ENCODE measurements around the gene EFCAB7. TPM values are rescaled to one million over a fixed set of nuclear protein-coding genes. Genes with fewer than 3 reads are reported as not detected.
A peak's percentile ranks its signal among the peaks of the same experiment; 100 is the strongest.

The EFCAB7 gene
- total RNA-seq, 1 experiment from 2014 or later: 3.0 TPM

DNA sequence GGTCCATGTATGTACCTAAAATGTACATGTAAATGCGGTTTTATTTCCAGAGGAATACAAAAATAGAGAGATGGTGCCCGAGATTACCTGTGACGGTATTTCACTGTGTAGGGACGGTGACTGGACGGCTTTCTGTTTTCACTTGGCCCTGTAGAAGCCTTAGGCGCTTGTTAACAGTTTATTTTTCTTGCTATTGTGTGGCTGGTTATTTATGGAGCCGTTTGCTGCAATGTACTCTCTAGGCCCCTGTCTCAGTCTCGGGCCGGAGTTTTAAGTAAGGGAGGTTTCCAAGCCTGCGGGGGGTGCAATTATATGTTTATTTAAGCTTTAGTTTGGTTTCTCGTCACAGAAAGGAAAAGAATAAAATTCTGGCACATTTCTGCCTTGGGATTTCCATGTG lies 413 bp downstream of the EFCAB7 start:
- Mint-ChIP-seq H3K27ac (peak overlapping the region; percentile 99; a peak in 6 of 7 replicates), H3K4me3 (peak overlapping the region; percentile 97), H3K36me3 (ENCODE audit: insufficient read depth in 1 of 3, low read depth in 3 of 3) (no peaks in the 10 kb centered on the region), H3K4me1 (peaks cover 15 to 21% of the 10 kb centered on the region in 2 experiments), H3K9me3 (no peaks in the 10 kb centered on the region), H3K27me3 (ENCODE audit: low read depth) (no peaks in the 10 kb centered on the region)
- Histone ChIP-seq H2BK15ac (ENCODE audit: low read depth, low read length) (no peak overlapping the region), H2AK5ac (ENCODE audit: insufficient read length, low read length) (no peak overlapping the region), H4K8ac (replicated peaks; ENCODE audit: insufficient read length, low read depth, low read length) (no peak overlapping the region), H3K79me2 (ENCODE audit: insufficient read depth, low read length) (no peaks in the 10 kb centered on the region), H2AFZ (ENCODE audit: low read length) (peak overlapping the region; percentile 97), H4K5ac (ENCODE audit: insufficient read length, low read depth, low read length) (no peak overlapping the region), H3K4me2 (ENCODE audit: insufficient read depth, insufficient read length, low read length) (peak overlapping the region; percentile 79), H4K91ac (ENCODE audit: insufficient read length, low read depth, low read length) (no peak overlapping the region), H2BK20ac (ENCODE audit: low read depth, low read length, poor library complexity, severe bottlenecking) (no peak overlapping the region), H3K27ac (ENCODE audit: insufficient read length, low read depth, low read length) (peak overlapping the region; percentile 66), H3K4me1 (ENCODE audit: insufficient read depth, low read length) (no peaks in the 10 kb centered on the region), H3K23me2 (ENCODE audit: insufficient read length, low read depth, low read length, poor library complexity, severe bottlenecking) (peaks cover 4% of the 10 kb centered on the region), H3K4ac (ENCODE audit: low read depth, low read length) (no peak overlapping the region), H3K9ac (ENCODE audit: extremely low read depth, insufficient read length, low read length) (peak overlapping the region; percentile 71), H3K18ac (ENCODE audit: insufficient read length, low read depth, low read length) (no peak overlapping the region), H2BK12ac (ENCODE audit: insufficient read length, low read depth, low read length) (no peak overlapping the region), H3K23ac (ENCODE audit: insufficient read length, low read depth, low read length) (no peak overlapping the region), H4K20me1 (ENCODE audit: control insufficient read depth, insufficient read depth, insufficient read length) (no peaks in the 10 kb centered on the region), H2BK5ac (ENCODE audit: insufficient read length, low read length) (no peak overlapping the region), H3K27me3 (ENCODE audit: insufficient read depth, low read length) (no peaks in the 10 kb centered on the region), H2BK120ac (ENCODE audit: low read depth, low read length, poor library complexity, severe bottlenecking) (no peak overlapping the region), H3K14ac (ENCODE audit: insufficient read depth, low read length) (no peak overlapping the region), H3T11ph (ENCODE audit: low read length) (no peak overlapping the region), H3K56ac (ENCODE audit: insufficient read length, low read depth, low read length) (no peak overlapping the region), H3K9me3 (ENCODE audit: control insufficient read depth, low read depth, low read length) (no peaks in the 10 kb centered on the region), H3K79me1 (ENCODE audit: insufficient read depth, low read depth, low read length, poor library complexity, severe bottlenecking) (no peaks in the 10 kb centered on the region)
- DNase-seq: no peak
- no CpG with 5 or more reads among the region's 11 CpGs for WGBS (ENCODE audit: extremely low coverage, insufficient read length, low lambda C conversion rate)
- TF ChIP-seq, protein P1, sequence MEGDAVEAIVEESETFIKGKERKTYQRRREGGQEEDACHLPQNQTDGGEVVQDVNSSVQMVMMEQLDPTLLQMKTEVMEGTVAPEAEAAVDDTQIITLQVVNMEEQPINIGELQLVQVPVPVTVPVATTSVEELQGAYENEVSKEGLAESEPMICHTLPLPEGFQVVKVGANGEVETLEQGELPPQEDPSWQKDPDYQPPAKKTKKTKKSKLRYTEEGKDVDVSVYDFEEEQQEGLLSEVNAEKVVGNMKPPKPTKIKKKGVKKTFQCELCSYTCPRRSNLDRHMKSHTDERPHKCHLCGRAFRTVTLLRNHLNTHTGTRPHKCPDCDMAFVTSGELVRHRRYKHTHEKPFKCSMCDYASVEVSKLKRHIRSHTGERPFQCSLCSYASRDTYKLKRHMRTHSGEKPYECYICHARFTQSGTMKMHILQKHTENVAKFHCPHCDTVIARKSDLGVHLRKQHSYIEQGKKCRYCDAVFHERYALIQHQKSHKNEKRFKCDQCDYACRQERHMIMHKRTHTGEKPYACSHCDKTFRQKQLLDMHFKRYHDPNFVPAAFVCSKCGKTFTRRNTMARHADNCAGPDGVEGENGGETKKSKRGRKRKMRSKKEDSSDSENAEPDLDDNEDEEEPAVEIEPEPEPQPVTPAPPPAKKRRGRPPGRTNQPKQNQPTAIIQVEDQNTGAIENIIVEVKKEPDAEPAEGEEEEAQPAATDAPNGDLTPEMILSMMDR (conservative IDR thresholded peaks at IDR 0.05): no peak
